Measurements from ENCODE around the gene IFNAR1.
"Not testable (repeated sequence)": the region's sequence is repeated elsewhere in the genome, so short reads cannot be mapped to it uniquely, and the experiment has no call there.

IFNAR1 gene

GRCh38 chr21:33308586-33309490 is 15.9 kb upstream of the IFNAR1 start:
- peak; percentile 99 to 100 for DNase-seq

- no peak for DNase-seq
Measured at GRCh38 chr21:33309778-33310177, 15.0 kb upstream of the IFNAR1 start.

GRCh38 chr21:33312121-33312520 is 12.6 kb upstream of the IFNAR1 start:
- DNase-seq = no peak

- DNase-seq = peak in 1 of 2 experiments; percentile 10
Measured at GRCh38 chr21:33313183-33313582, 11.6 kb upstream of the IFNAR1 start.

- DNase-seq = no peak
Measured at GRCh38 chr21:33313611-33314010, 11.2 kb upstream of the IFNAR1 start.

- no peak for DNase-seq
Measured at GRCh38 chr21:33314111-33314510, 10.7 kb upstream of the IFNAR1 start.

GRCh38 chr21:33315946-33316710 is 8.6 kb upstream of the IFNAR1 start:
- DNase-seq = no peak

GRCh38 chr21:33317145-33317544 is 7.6 kb upstream of the IFNAR1 start:
- DNase-seq = no peak

- DNase-seq = no peak
Measured at GRCh38 chr21:33317786-33318486, 6.8 kb upstream of the IFNAR1 start.

- DNase-seq = not testable (repeated sequence)
Measured at GRCh38 chr21:33321005-33321404, 3.8 kb upstream of the IFNAR1 start.

GRCh38 chr21:33323610-33324009 is 1.2 kb upstream of the IFNAR1 start:
- DNase-seq = not testable (repeated sequence)

GRCh38 chr21:33325222-33326067 is 675 bp downstream of the IFNAR1 start:
- DNase-seq = peak; percentile 44 to 73

GRCh38 chr21:33327326-33327725 is 2.6 kb downstream of the IFNAR1 start:
- no peak for DNase-seq

GRCh38 chr21:33327792-33328433 is 3.1 kb downstream of the IFNAR1 start:
- no peak for DNase-seq

GRCh38 chr21:33330726-33331125 is 6.0 kb downstream of the IFNAR1 start:
- no peak for DNase-seq

- no peak for DNase-seq
Measured at GRCh38 chr21:33332143-33332542, 7.4 kb downstream of the IFNAR1 start.

GRCh38 chr21:33334191-33334590 is 9.4 kb downstream of the IFNAR1 start:
- no peak for DNase-seq

- no peak for DNase-seq
Measured at GRCh38 chr21:33334824-33335223, 10.1 kb downstream of the IFNAR1 start.

GRCh38 chr21:33339135-33339534 is 14.4 kb downstream of the IFNAR1 start:
- DNase-seq = no peak

GRCh38 chr21:33339918-33340317 is 15.1 kb downstream of the IFNAR1 start:
- no peak for DNase-seq

GRCh38 chr21:33345751-33346238 is 21.0 kb downstream of the IFNAR1 start:
- no peak for DNase-seq

GRCh38 chr21:33348706-33349105 is 23.9 kb downstream of the IFNAR1 start:
- peak in 1 of 2 experiments; percentile 37 for DNase-seq
